IMR-90 (cell line): Measurements from ENCODE around the gene RTF1. TPM values are rescaled to one million over a fixed set of nuclear protein-coding genes. Genes with fewer than 3 reads are reported as not detected.
A peak's percentile ranks its signal among the peaks of the same experiment; 100 is the strongest.

Source experiments
- ATAC-seq: fragments of 200-7000 bp; cut with Tn5 transposase; 2 replicates; pipeline ENCODE4 v1.9.1; 2020; ENCODE audit warnings: low read depth, mild to moderate bottlenecking, moderate library complexity
- BruUV-seq: library from RNA; stranded (reverse); fragments of 400-500 nt; replicated peaks from 2 replicates; lab custom pipeline; 2021; lab: Mats Ljungman, UMichigan
- CTCF ChIA-PET: fragments of 300-600 bp; formaldehyde crosslinking; extraction: SDS; loops from one replicate; lab custom pipeline; 2021; ENCODE audit warnings: antibody characterized with exemption; lab: Yijun Ruan, JAX
- POLR2A ChIA-PET: fragments of 300-600 bp; sonication (Branson Sonifier 250); formaldehyde crosslinking; loops from one replicate; lab custom pipeline; 2022; ENCODE audit warnings: antibody characterized with exemption; ENCODE audit not compliant: unreplicated experiment; lab: Charles Lee
- DNase-seq: peaks from one replicate; pipeline ENCODE4 v3.0.0; 2013
- H2AFZ ChIP-seq: replicated peaks from 2 replicates; pipeline ENCODE3; 2013; ENCODE audit warnings: low read length, mild to moderate bottlenecking; ENCODE audit not compliant: poor library complexity
- H2AK5ac ChIP-seq: 2 replicates; pipeline ENCODE4 v1.6.1; 2013; ENCODE audit warnings: low read depth, low read length, inconsistent platforms
- H2AK9ac ChIP-seq: replicated peaks from 2 replicates; pipeline ENCODE3; 2013; ENCODE audit warnings: mild to moderate bottlenecking, low read depth, low read length, moderate library complexity; ENCODE audit not compliant: poor library complexity
- H2BK120ac ChIP-seq: 2 replicates; pipeline ENCODE4 v1.6.1; 2013; ENCODE audit warnings: low read depth, low read length, inconsistent platforms
- H2BK15ac ChIP-seq: 3 replicates; pipeline ENCODE4 v1.6.1; 2013; ENCODE audit warnings: low read depth, low read length, inconsistent platforms
- H2BK20ac ChIP-seq: 2 replicates; pipeline ENCODE4 v1.6.1; 2013; ENCODE audit warnings: low read depth, mild to moderate bottlenecking, inconsistent platforms, low read length, moderate library complexity
- H2BK5ac ChIP-seq: 2 replicates; pipeline ENCODE4 v1.6.1; 2013; ENCODE audit warnings: mild to moderate bottlenecking, low read depth, low read length, inconsistent platforms; ENCODE audit not compliant: poor library complexity, severe bottlenecking
- H3K14ac ChIP-seq: replicated peaks from 2 replicates; pipeline ENCODE4 v1.6.1; 2013; ENCODE audit warnings: low read depth, low read length, inconsistent platforms
- H3K18ac ChIP-seq: 2 replicates; pipeline ENCODE4 v1.6.1; 2013; ENCODE audit warnings: low read depth, low read length, control low read depth
- H3K23ac ChIP-seq: 2 replicates; pipeline ENCODE4 v1.6.1; 2013; ENCODE audit warnings: low read depth, low read length, inconsistent platforms
- H3K27ac ChIP-seq: 2 replicates; pipeline ENCODE4 v1.5.1; 2013; ENCODE audit warnings: mild to moderate bottlenecking, control low read depth, low read length; ENCODE audit not compliant: insufficient read depth
- H3K27me3 ChIP-seq: 2 replicates; pipeline ENCODE4 v1.6.1; 2013; ENCODE audit warnings: low read length; ENCODE audit not compliant: control insufficient read depth, insufficient read depth
- H3K36me3 ChIP-seq: 2 replicates; pipeline ENCODE4 v1.6.1; 2013; ENCODE audit warnings: low read length, mixed read lengths; ENCODE audit not compliant: control insufficient read depth, insufficient read depth
- H3K4ac ChIP-seq: 2 replicates; pipeline ENCODE4 v1.6.1; 2013; ENCODE audit warnings: low read depth, low read length, inconsistent platforms
- H3K4me1 ChIP-seq: 2 replicates; pipeline ENCODE4 v1.6.1; 2013; ENCODE audit warnings: low read length, mixed read lengths; ENCODE audit not compliant: control insufficient read depth, insufficient read depth
- H3K4me2 ChIP-seq: 2 replicates; pipeline ENCODE4 v1.6.1; 2013; ENCODE audit warnings: low read depth, mild to moderate bottlenecking, control low read depth, low read length, moderate library complexity
- H3K4me3 ChIP-seq: 2 replicates; pipeline ENCODE4 v1.5.1; 2013; ENCODE audit warnings: low read depth, mild to moderate bottlenecking, control low read depth, low read length, moderate library complexity; ENCODE audit not compliant: insufficient read depth
- H3K56ac ChIP-seq: 2 replicates; pipeline ENCODE4 v1.6.1; 2013; ENCODE audit warnings: low read length, inconsistent platforms; ENCODE audit not compliant: insufficient read depth; ENCODE audit errors: extremely low read depth
- H3K79me1 ChIP-seq, 2 experiments: 2 replicates each; pipeline ENCODE4 v1.6.1; 2013; ENCODE audit warnings: low read length in 2 of 2, inconsistent platforms in 1 of 2, low read depth in 1 of 2
- H3K9ac ChIP-seq: 2 replicates; pipeline ENCODE4 v1.6.1; 2013; ENCODE audit warnings: low read depth, low read length, control low read depth
- H3K9me1 ChIP-seq: 2 replicates; pipeline ENCODE4 v1.6.1; 2013; ENCODE audit warnings: low read length, inconsistent platforms; ENCODE audit not compliant: insufficient read depth
- H3K9me3 ChIP-seq: 2 replicates; pipeline ENCODE4 v1.6.1; 2013; ENCODE audit warnings: low read length; ENCODE audit not compliant: control insufficient read depth, insufficient read depth
- H4K20me1 ChIP-seq: 2 replicates; pipeline ENCODE4 v1.6.1; 2013; ENCODE audit warnings: low read length, inconsistent platforms; ENCODE audit not compliant: insufficient read depth
- H4K5ac ChIP-seq: 2 replicates; pipeline ENCODE4 v1.6.1; 2013; ENCODE audit warnings: mild to moderate bottlenecking, low read depth, low read length, control low read depth
- H4K8ac ChIP-seq, 2 experiments: 2 replicates each; pipeline ENCODE4 v1.6.1; 2013; ENCODE audit warnings: low read depth in 2 of 2, low read length in 2 of 2, control low read depth in 1 of 2, inconsistent platforms in 1 of 2
- H4K91ac ChIP-seq: 2 replicates; pipeline ENCODE4 v1.6.1; 2013; ENCODE audit warnings: low read depth, low read length, inconsistent platforms; ENCODE audit not compliant: insufficient read depth
- BHLHE40 ChIP-seq: fragments of 150-350 bp; IDR thresholded peaks from 2 replicates; pipeline ENCODE4 v1.6.1; 2016; ENCODE audit warnings: mild to moderate bottlenecking, low read depth, low read length
- CEBPB ChIP-seq: IDR thresholded peaks from 2 replicates; pipeline ENCODE4 v1.6.1; 2012; ENCODE audit warnings: low read depth, low read length, improper control_type of control experiment
- CHD1 ChIP-seq: IDR thresholded peaks from 2 replicates; pipeline ENCODE4 v1.6.1; 2012; ENCODE audit warnings: low read depth, low read length, improper control_type of control experiment
- CTCF ChIP-seq: conservative IDR thresholded peaks from 2 replicates; pipeline ENCODE4 v1.5.1; 2012; ENCODE audit warnings: mild to moderate bottlenecking, low read depth, low read length, improper control_type of control experiment
- ELK1 ChIP-seq: fragments of 150-350 bp; IDR thresholded peaks from 2 replicates; pipeline ENCODE4 v1.6.1; 2016; ENCODE audit warnings: low read depth, mild to moderate bottlenecking, low read length, moderate library complexity, borderline replicate concordance
- FOS ChIP-seq: fragments of 150-350 bp; IDR thresholded peaks from 2 replicates; pipeline ENCODE4 v1.6.1; 2016; ENCODE audit warnings: low read depth, low read length
- MAFK ChIP-seq: IDR thresholded peaks from 2 replicates; pipeline ENCODE4 v1.6.1; 2012; ENCODE audit warnings: low read depth, low read length, improper control_type of control experiment
- MAZ ChIP-seq: IDR thresholded peaks from 2 replicates; pipeline ENCODE4 v1.6.1; 2012; ENCODE audit warnings: low read depth, mild to moderate bottlenecking, low read length, improper control_type of control experiment, moderate library complexity, borderline replicate concordance
- MXI1 ChIP-seq: IDR thresholded peaks from 2 replicates; pipeline ENCODE4 v1.6.1; 2012; ENCODE audit warnings: low read depth, mild to moderate bottlenecking, low read length, moderate library complexity, borderline replicate concordance
- NFE2L2 ChIP-seq: fragments of 150-350 bp; IDR thresholded peaks from 2 replicates; pipeline ENCODE4 v1.6.1; 2016; ENCODE audit warnings: low read depth, mild to moderate bottlenecking, low read length
- POLR2A ChIP-seq: IDR thresholded peaks from 2 replicates; pipeline ENCODE4 v1.6.1; 2012; ENCODE audit warnings: mild to moderate bottlenecking, low read depth, low read length
- RAD21 ChIP-seq: IDR thresholded peaks from 2 replicates; pipeline ENCODE4 v1.6.1; 2012; ENCODE audit warnings: low read length, improper control_type of control experiment
- RCOR1 ChIP-seq: IDR thresholded peaks from 2 replicates; pipeline ENCODE4 v1.6.1; 2012; ENCODE audit warnings: mild to moderate bottlenecking, low read length, improper control_type of control experiment; ENCODE audit not compliant: insufficient replicate concordance
- RFX5 ChIP-seq: IDR thresholded peaks from 2 replicates; pipeline ENCODE4 v1.8.0; 2012; ENCODE audit warnings: low read depth, mild to moderate bottlenecking, low read length, moderate library complexity
- SMC3 ChIP-seq: fragments of 150-350 bp; IDR thresholded peaks from 2 replicates; pipeline ENCODE4 v1.6.1; 2016; ENCODE audit warnings: low read depth, mild to moderate bottlenecking, antibody characterized with exemption, low read length, moderate library complexity
- USF2 ChIP-seq: fragments of 150-350 bp; IDR thresholded peaks from 2 replicates; pipeline ENCODE4 v1.6.1; 2017; ENCODE audit warnings: mild to moderate bottlenecking, antibody characterized with exemption, low read length, low read depth
- WGBS, 2 experiments: methylation state at CpG; one replicate each; pipeline versions ENCODE4 v1.1.5 to v1.1.7; 2013; ENCODE audit warnings: missing lambda C conversion rate in 2 of 2; ENCODE audit not compliant: insufficient read length in 1 of 2; ENCODE audit errors: extremely low coverage in 2 of 2; 5-methylcytosine and 5-hydroxymethylcytosine counted together
- dilution Hi-C: fragments of 300-500 bp; cut with HindIII; formaldehyde crosslinking; loops from one replicate; pipeline ENCODE4 v1.14.3; 2018; ENCODE audit warnings: low sequenced_read_pairs; ENCODE audit not compliant: unreplicated experiment
- in situ Hi-C: fragments of 300-500 bp; cut with MboI; formaldehyde crosslinking; loops from 3 replicates; pipeline ENCODE4 v1.14.3; 2019; ENCODE audit warnings: low sequenced_read_pairs, inconsistent platforms, mixed read lengths
- intact Hi-C: fragments of 100-400 bp; cut with micrococcal nuclease; formaldehyde crosslinking; loops from 2 replicates; pipeline ENCODE4 v1.10.0; 2022
- polyA plus RNA-seq, 3 experiments: library from polyadenylated mRNA; depleted of rRNA; stranded (reverse); fragments of >200 nt; gene quantifications; 2 replicates each; pipeline ENCODE4 v1.2.3, GENCODE V29; 2012; ENCODE audit warnings: low replicate concordance in 1 of 3
- total RNA-seq: library from RNA; depleted of rRNA; stranded (reverse); fragments of >200 nt; gene quantifications from 2 replicates; pipeline ENCODE4 v1.2.3, GENCODE V29; 2012

RTF1 gene
- total and polyA plus RNA-seq, 2 of the 4 experiments (the other 2 are of a cell fraction) = 15.1 to 24.3 TPM

- Histone ChIP-seq H2AFZ (no peak overlapping the region), H2BK15ac (no peak overlapping the region), H3K4ac (no peak overlapping the region), H3K79me1 (peaks cover 0 to 9% of the 10 kb centered on the region in 2 experiments; a peak in 2 of 4 replicates), H4K5ac (no peak overlapping the region), H3K36me3 (peaks cover 18% of the 10 kb centered on the region), H3K4me3 (no peak overlapping the region), H3K14ac (no peak overlapping the region), H2BK5ac (no peak overlapping the region), H3K4me2 (no peak overlapping the region), H2AK9ac (peak overlapping the region; percentile 76), H3K9me1 (peaks cover 30% of the 10 kb centered on the region), H4K8ac (no peak overlapping the region), H3K27me3 (no peaks in the 10 kb centered on the region), H4K91ac (no peak overlapping the region), H2AK5ac (no peak overlapping the region), H2BK20ac (no peak overlapping the region; the same call in 1 of the 2 replicates), H3K9ac (no peak overlapping the region), H3K23ac (no peak overlapping the region), H3K56ac (no peak overlapping the region), H3K27ac (no peak overlapping the region), H3K9me3 (no peaks in the 10 kb centered on the region), H3K18ac (no peak overlapping the region), H2BK120ac (no peak overlapping the region), H4K20me1 (no peaks in the 10 kb centered on the region), H3K4me1 (no peaks in the 10 kb centered on the region)
- intact Hi-C loops = no loop called here
- no CpG with 5 or more reads among the region's 11 CpGs for WGBS, 2 experiments
- ChIA-PET POLR2A (no interaction called here), CTCF (no interaction called here)
- DNase-seq (no peak), ATAC-seq (no peak)
- dilution Hi-C loops = no loop called here
- in situ Hi-C loops = no loop called here
- BruUV-seq = no TSS peak
- TF ChIP-seq FOS (no peak), RAD21 (no peak), RCOR1 (no peak), RFX5 (no peak), BHLHE40 (no peak), CTCF (no peak), CEBPB (no peak), CHD1 (no peak), ELK1 (no peak), NFE2L2 (no peak), USF2 (no peak), MAZ (no peak), MXI1 (no peak), SMC3 (no peak), MAFK (no peak), POLR2A (no peak)
Observed at GRCh38 chr15:41484937-41485625, 68.2 kb downstream of the RTF1 start.
